Prostate gland (tissue), 2 donors: ENCODE measurements around the gene HECTD1.

Experiments
- CTCF ChIP-seq, 4 experiments: fragments of 200-600 bp in 2 of 4; fragments of 450-650 bp in 2 of 4; sonication (generic) in 2 of 4; IDR thresholded peaks; 1 replicate in 3 of 4; 2 replicates in 1 of 4; pipeline ENCODE4 v1.5.1; 2016 to 2019; ENCODE audit warnings: antibody characterized with exemption in 4 of 4, mild to moderate bottlenecking in 2 of 4, moderate library complexity in 2 of 4
- POLR2A ChIP-seq: fragments of 450-650 bp; IDR thresholded peaks from one replicate; pipeline ENCODE4 v1.6.1; 2016; ENCODE audit warnings: antibody characterized with exemption, mild to moderate bottlenecking

GRCh38 chr14:31251028-31251958 lies 43.7 kb upstream of the HECTD1 start:
- TF ChIP-seq POLR2A, result no peak
- TF ChIP-seq CTCF (IDR thresholded peaks at IDR 0.05), result no peak
